HG02943 (cell line): ENCODE results near the gene TFDP1.
"Not testable (repeated sequence)": the region's sequence is repeated elsewhere in the genome, so short reads cannot be mapped to it uniquely, and the experiment has no call there.

Experiments
- ATAC-seq: cut with Tn5 transposase; IDR thresholded peaks from one replicate; pipeline ENCODE4 v1.9.1; 2021; ENCODE audit warnings: mild to moderate bottlenecking, low read depth, moderate library complexity; ENCODE audit not compliant: unreplicated experiment

Gene TFDP1

GRCh38 chr13:113594066-113594821 lies 9.7 kb downstream of the TFDP1 start:
- not testable (repeated sequence) for ATAC-seq

- no peak for ATAC-seq
These were observed 10.6 kb downstream of the TFDP1 start for GRCh38 chr13:113595131-113595530.

GRCh38 chr13:113596321-113597200 lies 12.0 kb downstream of the TFDP1 start:
- no peak for ATAC-seq

DNA sequence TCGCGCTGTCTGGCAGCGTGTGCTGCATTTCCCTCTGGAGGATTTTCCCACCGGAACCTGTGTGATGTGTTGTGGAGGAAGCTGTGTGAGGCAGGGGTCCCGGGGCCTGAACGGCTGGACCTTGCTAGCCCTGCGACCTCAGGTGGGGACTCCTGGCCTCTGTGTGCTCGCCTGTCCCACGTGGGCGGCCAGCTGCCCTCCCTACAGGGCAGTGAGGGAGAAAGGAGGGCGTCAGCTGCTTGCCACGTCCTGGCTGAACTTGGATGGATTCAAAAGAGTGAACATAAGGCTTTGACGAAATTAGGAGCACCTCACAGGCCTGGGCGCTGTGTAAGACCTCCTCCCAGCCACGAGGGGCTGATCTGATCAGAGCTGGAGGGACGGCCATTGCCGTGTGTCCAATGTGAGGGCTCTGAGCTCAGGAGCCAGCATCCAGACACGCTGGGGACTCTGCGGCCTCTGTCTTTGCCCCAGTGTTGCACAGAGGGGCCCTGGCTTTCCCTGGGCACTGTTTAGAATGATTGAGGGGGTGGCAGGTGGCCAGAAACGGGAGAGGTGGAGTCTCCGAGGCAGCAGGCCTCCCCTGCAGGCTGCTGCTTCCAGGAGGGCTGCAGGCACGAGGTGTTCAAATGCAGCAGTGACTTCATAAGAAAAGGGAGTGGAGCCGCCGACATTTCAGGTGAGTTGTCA lies 13.0 kb downstream of the TFDP1 start:
- ATAC-seq, result no peak

GRCh38 chr13:113598081-113598410 lies 13.5 kb downstream of the TFDP1 start:
- no peak for ATAC-seq

DNA sequence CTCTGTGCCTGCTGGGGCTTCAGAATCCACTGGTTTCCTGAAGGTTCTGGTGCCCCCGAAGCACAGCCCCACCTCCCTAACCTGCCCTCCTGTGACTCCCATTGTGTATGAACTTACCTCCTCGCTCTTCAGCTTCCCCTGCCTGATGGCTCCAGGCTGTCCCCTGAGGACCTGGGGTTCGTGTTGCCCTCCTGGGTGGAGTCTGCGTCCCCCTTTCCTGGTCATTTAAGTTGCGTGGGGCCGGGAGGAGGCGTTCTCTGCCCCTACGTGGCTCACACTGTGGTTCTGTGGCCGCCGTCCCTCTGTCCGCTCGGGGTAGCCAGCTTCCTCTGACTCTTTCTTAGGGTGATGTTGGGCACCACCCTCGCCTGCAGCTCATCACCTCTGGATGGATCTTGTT lies 13.9 kb downstream of the TFDP1 start:
- no peak for ATAC-seq

DNA sequence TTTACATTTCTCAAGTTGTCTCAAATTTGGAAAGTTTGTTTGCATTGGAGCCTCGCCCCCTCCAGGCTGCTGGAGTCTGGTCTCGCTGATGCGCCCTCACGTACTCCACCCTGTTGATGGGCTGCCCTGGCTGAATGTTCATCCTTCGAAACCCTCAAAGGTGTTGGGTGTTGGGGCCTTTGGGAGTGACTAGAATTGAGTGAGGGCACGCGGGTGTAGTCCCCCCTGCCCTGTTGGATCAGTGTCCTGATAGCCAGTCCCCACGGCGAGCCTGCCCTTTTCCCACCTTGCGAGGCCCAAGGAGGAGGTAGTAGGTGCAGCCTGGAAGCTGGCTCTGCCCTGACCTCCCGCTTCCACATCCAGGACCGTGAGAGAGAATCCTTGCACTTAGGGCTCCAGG lies 14.8 kb downstream of the TFDP1 start:
- ATAC-seq, result no peak

- no peak for ATAC-seq
These were observed 16.9 kb downstream of the TFDP1 start for GRCh38 chr13:113601166-113602070.

GRCh38 chr13:113602291-113602988 lies 17.9 kb downstream of the TFDP1 start:
- ATAC-seq, result no peak

DNA sequence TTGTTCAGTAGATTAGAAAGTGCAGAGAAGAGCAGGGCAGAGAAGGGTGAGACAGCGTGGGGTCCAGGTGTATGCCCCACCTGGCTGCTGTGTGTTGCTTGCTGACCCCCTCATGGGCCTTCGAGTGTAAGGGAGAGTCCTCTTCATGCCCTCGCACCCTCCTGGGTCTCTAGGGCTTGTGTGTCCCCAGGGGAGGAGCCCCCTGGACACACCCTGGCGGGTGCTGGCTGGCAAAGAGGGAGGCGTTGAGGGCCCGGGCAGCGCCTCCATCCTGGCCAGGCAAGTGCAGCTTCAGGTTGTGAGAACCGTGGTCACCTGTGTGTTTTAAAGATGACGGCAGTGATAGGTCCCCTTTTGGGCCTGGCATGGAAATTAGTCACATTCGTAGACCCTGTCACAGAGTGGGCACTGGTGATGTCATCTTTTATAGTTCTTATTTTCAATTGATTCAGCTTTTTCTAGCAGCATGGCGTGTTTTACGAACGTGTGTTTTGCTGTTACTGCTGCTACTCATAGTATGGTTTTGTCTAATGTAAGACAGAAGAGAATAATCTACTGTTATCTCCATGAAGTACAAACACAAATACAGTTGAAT lies 18.7 kb downstream of the TFDP1 start:
- ATAC-seq, result no peak

DNA sequence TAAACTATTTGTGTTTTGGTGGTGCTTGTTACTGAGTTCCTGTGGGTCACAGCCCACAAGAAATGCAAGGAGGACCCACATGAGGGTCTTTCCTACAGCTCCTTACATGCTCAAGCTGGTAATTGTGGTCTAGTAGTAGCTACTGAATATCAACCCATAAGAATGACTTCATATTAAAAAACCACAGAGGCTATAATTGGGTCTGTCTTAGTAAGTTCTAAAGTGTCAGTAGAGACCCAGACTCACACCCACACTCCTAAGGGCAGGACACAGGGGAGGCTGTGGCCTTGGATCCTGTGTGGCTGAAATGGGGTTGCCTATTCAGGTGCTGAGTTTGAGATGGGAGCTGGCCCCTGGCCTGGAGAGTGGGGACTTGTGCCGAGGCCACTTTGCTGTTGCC lies 19.6 kb downstream of the TFDP1 start:
- no peak for ATAC-seq

- ATAC-seq, result no peak
These were observed 20.9 kb downstream of the TFDP1 start for GRCh38 chr13:113605461-113605860.

DNA sequence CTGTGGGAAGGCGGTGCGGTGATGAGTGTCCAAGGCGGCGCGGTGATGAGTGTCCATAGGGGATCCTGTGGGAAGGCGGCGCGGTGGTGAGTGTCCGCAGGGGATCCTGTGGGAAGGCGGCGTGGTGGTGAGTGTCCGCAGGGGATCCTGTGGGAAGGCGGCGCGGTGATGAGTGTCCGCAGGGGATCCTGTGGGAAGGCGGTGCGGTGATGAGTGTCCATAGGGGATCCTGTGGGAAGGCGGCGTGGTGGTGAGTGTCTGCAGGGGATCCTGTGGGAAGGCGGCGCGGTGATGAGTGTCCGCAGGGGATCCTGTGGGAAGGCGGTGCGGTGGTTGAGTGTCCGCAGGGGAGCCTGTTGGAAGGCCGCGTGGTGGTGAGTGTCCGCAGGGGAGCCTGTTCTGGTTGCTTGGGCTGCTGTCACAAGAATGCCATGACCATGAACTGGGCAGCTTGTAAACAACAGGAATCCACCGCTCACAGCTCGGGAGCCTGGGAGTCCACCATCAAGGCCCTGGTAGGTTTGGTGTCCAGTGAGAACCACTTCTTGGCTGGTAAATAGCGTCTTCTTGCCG lies 21.4 kb downstream of the TFDP1 start:
- ATAC-seq, result no peak

DNA sequence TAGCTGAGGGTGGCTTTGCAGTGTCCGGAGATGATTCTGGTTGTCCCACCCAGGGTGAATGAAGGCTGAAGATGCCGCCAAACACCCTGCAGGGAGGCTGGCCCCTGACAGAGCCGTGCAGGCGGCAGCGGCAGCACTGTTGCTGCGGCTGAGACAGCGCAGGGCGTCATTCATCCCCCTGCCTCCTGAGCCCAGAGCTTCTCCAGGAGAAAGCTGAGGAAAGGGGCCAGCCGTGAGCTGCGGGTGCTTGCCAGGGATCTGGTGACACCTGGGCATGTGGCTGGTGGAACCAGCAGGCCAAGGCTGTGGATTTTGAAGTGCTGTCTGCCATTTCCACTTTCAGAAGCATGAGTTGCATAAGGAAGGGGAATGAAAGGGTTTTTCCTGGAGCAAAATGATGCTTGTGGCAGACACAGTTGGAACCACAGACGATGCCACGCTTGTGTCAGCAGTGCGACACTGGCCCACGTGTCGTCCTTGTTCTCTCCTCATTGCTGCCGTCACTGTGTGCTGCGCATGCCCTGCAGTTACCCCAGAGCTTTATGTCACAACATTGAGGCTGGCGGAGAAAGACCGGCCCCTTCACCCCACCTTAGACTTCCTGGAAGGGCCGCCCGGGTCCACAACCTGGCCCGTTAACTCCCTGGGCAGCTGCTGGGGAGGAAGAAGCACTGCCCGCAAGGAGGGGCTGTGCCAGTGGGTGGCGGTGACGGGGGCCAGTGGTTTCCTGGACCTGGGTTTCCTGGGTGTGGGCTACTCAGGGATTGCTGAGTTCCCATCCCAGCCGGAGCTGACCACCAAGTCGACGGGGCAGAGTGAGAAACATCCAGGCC lies 22.7 kb downstream of the TFDP1 start:
- ATAC-seq, result no peak

DNA sequence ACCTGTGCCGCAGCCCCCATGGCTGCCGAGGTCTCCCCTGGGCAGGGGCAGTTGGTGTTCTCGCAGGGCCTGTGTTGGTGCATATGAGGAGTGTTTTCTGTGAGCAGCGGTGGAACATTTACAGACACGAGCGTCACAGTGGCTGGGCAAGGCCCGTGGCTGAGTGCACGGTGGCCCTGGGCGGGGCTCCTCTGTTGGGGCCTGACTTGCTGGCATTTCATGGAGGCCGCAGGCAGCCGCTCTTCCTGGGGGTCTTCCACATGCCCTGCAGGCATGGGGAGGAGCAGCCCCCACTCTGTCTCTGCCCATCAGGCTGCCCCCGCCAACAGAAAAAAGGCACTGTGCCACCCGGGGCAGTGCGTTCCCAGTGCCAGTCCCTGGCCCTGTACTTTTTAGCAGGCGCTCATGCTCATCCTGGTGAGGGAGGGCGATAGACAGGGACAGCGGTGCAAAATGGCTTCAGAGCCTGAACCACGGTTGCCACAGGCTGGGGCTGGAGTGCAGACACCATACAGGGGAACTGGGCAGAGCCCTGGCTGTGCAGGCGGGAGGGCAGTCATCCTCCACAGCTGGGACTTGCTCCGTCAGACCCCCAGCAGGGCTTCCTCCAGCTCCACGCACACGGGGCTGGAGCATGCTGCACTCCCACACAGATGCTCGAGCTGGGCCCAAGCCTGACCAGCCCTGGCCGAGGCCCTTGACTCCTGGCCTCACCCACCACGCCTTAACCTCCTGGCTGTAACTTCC lies 23.5 kb downstream of the TFDP1 start:
- ATAC-seq, result no peak

DNA sequence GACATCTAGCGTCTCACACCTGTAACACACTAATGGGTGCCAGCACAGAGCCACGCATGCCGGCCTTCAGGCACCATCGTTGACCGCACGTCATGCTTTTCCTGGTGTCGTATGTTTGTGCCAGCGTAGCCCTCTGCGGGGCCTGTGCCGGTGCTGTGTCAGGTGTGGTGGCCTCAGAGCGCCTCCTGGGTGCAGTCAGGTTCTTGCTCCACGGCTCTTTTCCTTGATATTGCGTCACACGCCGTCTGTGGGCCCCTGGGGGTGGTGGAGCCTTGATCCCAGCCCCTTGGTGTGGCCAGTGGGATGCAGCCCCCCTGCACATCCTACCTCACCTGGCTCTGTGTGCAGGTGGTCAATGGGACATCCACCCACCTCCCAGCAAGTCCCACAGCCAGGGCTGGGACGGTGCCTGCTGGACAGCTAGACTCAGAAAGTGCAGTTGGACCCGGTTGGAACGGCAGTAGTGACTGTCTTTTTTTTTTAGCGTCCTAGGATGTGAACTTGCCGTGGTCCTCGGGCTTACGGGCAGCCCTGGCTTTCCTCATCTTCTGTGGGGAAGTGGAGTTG lies 24.5 kb downstream of the TFDP1 start:
- ATAC-seq, result no peak

DNA sequence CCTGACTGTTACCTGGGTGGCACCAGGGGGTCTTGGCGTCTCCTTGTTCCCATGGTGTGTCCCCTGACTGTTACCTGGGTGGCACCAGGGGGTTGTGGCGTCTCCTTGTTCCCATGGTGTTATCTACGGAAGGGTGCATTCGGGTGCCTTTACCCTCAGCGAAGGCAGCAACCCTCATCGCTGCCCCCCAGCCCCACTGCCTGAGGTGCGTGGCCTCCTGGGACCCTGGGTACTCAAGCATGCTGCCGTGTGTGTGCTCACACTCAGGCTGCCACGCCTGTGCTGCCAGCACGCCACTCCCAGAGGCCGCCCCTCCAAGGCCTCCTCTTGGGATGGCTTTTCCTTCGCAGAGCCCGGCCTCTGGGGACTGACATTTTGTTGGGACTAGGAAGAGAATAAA lies 25.1 kb downstream of the TFDP1 start:
- ATAC-seq, result no peak
